ENCODE measurements around the gene SH2D7.

DNA sequence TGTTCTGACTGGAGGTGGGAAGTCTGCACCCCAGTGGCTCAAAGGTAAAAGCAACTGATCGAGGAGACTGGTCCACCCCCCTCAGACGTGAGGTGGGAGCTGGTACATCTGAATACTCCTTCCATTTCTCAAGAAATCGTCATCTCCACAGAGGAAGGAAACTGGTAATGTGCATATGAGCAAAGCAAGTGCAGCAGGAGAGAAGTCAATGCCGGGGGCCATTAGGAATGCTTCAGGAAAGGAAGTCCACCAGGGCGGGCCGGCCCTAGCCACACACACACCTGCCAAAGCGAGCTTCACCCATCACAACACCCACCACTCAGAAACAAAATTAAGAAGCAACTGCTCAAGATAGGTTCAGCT is 23.3 kb upstream of the SH2D7 start:
- TF ChIP-seq CTCF (IDR thresholded peaks at IDR 0.05; ENCODE audit: low read depth, low read length) (no peak), EZH2phosphoT487 (IDR thresholded peaks at IDR 0.05; ENCODE audit: low read depth) (no peak)
